IPS-20b (cell line): Measurements from ENCODE around the gene MLLT1.
"Not testable (repeated sequence)": the region's sequence is repeated elsewhere in the genome, so short reads cannot be mapped to it uniquely, and the experiment has no call there.

Experiments used
- H3K27ac ChIP-seq: one replicate; pipeline ENCODE4 v1.5.1; 2013; ENCODE audit warnings: low read length
- H3K27me3 ChIP-seq: 2 replicates; pipeline ENCODE4 v1.6.1; 2013; ENCODE audit warnings: mild to moderate bottlenecking, low read length, inconsistent platforms; ENCODE audit not compliant: insufficient read depth
- H3K36me3 ChIP-seq: 2 replicates; pipeline ENCODE4 v1.6.1; 2013; ENCODE audit warnings: low read depth, mild to moderate bottlenecking, inconsistent platforms, low read length, moderate library complexity; ENCODE audit not compliant: insufficient read depth
- H3K4me1 ChIP-seq: 2 replicates; pipeline ENCODE4 v1.6.1; 2013; ENCODE audit warnings: mild to moderate bottlenecking, control low read depth, inconsistent platforms, low read length, moderate library complexity; ENCODE audit not compliant: insufficient read depth
- H3K4me3 ChIP-seq: 2 replicates; pipeline ENCODE4 v1.5.1; 2013; ENCODE audit warnings: mild to moderate bottlenecking, low read length, inconsistent platforms
- H3K9ac ChIP-seq: 2 replicates; pipeline ENCODE4 v1.6.1; 2013; ENCODE audit warnings: low read depth, mild to moderate bottlenecking, inconsistent platforms, low read length, moderate library complexity
- H3K9me3 ChIP-seq: 2 replicates; pipeline ENCODE4 v1.6.1; 2013; ENCODE audit warnings: mild to moderate bottlenecking, low read depth, low read length, inconsistent platforms; ENCODE audit not compliant: insufficient read depth

Gene MLLT1

GRCh38 chr19:6279931-6280591 lies at the start of gene MLLT1:
Gene MLLT1 (minus strand): TSS chr19:6279975. CDS start chr19:6279784, 191 bp downstream.
- H3K9ac ChIP-seq = peak within 1 kb of the TSS; percentile 82
- peak within 1 kb of the TSS; percentile 82 for H3K4me3 ChIP-seq
- H3K27ac ChIP-seq = no peak within 1 kb of the TSS
- H3K4me1 ChIP-seq = peaks cover 5% of the 10 kb centered on the region; the same call in 1 of the 2 replicates
- H3K36me3 ChIP-seq = peaks cover 7% of the 10 kb centered on the region; the same call in 1 of the 2 replicates
- H3K27me3 ChIP-seq = no peaks in the 10 kb centered on the region
- H3K9me3 ChIP-seq = peaks cover 5% of the 10 kb centered on the region; the same call in 1 of the 2 replicates

DNA sequence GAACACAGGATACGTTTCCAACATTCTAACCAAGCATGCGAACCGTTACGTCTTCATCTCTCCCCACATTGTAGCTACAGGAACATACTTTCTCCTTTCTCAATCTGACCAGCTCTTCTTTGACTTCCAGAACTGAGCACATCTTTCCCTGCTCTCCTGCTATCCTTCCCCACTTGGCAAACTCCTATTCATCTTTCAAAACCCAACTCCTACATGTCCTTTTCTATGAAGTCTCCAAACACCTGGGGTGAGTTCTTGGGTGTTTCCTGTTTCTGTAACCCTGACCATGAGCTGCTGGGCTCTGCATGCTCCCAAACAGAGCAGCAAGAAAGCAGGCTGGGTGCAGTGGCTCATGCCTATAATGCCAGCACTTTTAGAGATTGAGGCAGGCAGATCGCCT lies 47.0 kb upstream of the MLLT1 start:
- Histone ChIP-seq H3K9ac (no peak overlapping the region), H3K4me1 (no peaks in the 10 kb centered on the region), H3K27ac (no peak overlapping the region), H3K4me3 (no peak overlapping the region), H3K9me3 (no peaks in the 10 kb centered on the region), H3K36me3 (no peaks in the 10 kb centered on the region), H3K27me3 (no peaks in the 10 kb centered on the region; the same call in 1 of the 2 replicates)

- Histone ChIP-seq H3K36me3 (no peaks in the 10 kb centered on the region), H3K9ac (no peak overlapping the region), H3K9me3 (no peaks in the 10 kb centered on the region), H3K4me3 (no peak overlapping the region), H3K27ac (no peak overlapping the region), H3K4me1 (no peaks in the 10 kb centered on the region), H3K27me3 (no peaks in the 10 kb centered on the region; the same call in 1 of the 2 replicates)
These were observed 45.8 kb upstream of the MLLT1 start for GRCh38 chr19:6325614-6326013.

DNA sequence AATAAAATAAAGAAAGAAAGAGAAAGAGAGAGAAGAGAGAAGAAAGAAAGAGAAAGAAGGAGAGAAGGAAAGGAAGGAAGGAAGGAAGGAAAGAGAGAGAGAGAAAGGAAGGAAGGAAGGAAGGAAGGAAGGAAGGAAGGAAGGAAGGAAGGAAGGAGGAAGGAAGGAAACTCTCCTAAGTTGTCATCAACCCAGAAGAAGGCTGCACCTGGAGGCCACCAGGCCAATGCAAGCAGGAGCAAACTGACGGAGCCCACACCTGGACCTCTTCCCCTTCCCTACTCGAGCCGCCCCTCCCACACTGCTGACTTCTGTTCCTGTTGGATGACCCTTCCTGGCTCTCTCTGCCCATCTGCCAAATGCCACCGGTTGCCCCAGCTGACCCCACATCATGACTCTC lies 45.0 kb upstream of the MLLT1 start:
- Histone ChIP-seq H3K27me3 (no peaks in the 10 kb centered on the region; the same call in 1 of the 2 replicates), H3K9ac (no peak overlapping the region), H3K27ac (no peak overlapping the region), H3K9me3 (no peaks in the 10 kb centered on the region), H3K36me3 (no peaks in the 10 kb centered on the region), H3K4me3 (no peak overlapping the region), H3K4me1 (no peaks in the 10 kb centered on the region)

DNA sequence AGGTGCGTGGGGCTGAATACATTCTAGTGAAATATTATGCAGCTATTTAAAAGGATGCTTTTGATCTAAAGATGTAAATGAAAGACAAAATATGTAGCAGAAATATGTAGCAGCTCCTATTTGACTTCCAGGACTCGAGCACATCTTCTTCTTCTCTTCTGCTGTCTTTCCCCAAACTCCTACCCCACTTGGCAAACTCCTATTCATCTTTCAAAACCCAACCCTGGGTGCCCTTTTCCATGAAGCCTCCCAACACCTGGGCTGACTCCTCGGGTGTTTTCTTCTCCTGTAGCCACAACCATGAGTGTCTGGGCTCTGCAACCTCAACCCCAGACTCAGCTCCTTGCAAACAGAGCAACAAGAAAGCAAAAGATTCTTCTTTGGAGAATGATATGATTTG lies 42.5 kb upstream of the MLLT1 start:
- Histone ChIP-seq H3K27me3 (no peaks in the 10 kb centered on the region; the same call in 1 of the 2 replicates), H3K9ac (no peak overlapping the region), H3K27ac (no peak overlapping the region)

GRCh38 chr19:6319376-6319775 lies 39.6 kb upstream of the MLLT1 start:
- Histone ChIP-seq H3K4me1 (no peaks in the 10 kb centered on the region), H3K9ac (no peak overlapping the region), H3K36me3 (no peaks in the 10 kb centered on the region), H3K9me3 (no peaks in the 10 kb centered on the region), H3K4me3 (no peak overlapping the region), H3K27me3 (no peaks in the 10 kb centered on the region; the same call in 1 of the 2 replicates), H3K27ac (no peak overlapping the region)

More for the DNA sequence above, 42.5 kb upstream of the MLLT1 start:
- Histone ChIP-seq H3K36me3 (no peaks in the 10 kb centered on the region), H3K4me3 (no peak overlapping the region), H3K4me1 (no peaks in the 10 kb centered on the region), H3K9me3 (no peaks in the 10 kb centered on the region)

- Histone ChIP-seq H3K4me1 (no peaks in the 10 kb centered on the region), H3K9ac (no peak overlapping the region), H3K9me3 (no peaks in the 10 kb centered on the region), H3K27ac (no peak overlapping the region), H3K27me3 (no peaks in the 10 kb centered on the region; the same call in 1 of the 2 replicates), H3K36me3 (no peaks in the 10 kb centered on the region), H3K4me3 (no peak overlapping the region)
These were observed 39.0 kb upstream of the MLLT1 start for GRCh38 chr19:6318772-6319171.

DNA sequence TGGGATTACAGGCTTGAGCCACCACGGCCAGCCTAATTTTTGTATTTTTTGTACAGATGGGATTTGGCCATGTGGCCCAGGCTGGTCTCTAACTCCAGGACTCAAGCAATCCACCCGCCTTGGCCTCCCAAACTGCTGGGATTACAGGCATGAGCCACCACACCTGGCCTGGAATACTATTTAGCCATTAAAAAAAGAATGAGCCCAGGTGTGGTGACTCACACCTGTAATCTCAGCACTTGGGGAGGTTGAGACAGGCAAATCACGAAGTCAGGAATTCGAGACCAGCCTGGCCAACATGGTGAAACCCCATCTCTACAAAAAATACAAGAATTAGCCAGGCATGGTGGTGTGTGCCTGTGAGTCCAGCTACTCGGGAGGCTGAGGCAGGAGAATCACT lies 35.9 kb upstream of the MLLT1 start:
- H3K27me3 ChIP-seq, H3K4me1 ChIP-seq, H3K9me3 ChIP-seq, H3K36me3 ChIP-seq, H3K9ac ChIP-seq, H3K27ac ChIP-seq, H3K4me3 ChIP-seq: not testable (repeated sequence)

DNA sequence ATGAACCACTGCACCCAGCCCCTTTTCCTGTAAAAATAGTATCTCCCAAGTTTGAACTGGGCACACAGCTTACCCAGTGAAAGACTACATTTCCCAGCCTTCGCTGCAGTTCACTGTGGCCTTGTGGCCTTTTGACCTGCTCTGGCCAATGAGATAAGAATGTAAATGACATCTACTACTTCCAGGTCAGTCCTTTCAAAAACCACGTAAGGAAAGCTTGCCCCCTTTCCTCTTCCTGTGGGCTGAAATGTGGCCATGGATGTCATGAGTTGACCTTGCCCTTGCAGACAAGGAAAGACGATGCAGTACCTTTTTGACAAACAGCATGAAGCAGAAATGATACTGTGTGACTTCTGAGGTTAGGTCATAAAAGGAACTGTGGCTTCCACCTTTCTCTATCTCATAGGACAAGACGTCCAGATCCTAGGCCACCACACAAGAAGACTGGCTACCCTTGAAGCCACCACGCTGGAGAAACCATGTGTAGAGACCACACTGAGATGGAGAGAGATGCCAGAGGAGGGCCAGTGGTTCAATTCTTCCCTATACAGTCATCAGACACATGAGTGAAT lies 33.7 kb upstream of the MLLT1 start:
- Histone ChIP-seq H3K9me3 (peaks cover 6% of the 10 kb centered on the region; the same call in 1 of the 2 replicates), H3K27me3 (no peaks in the 10 kb centered on the region)

GRCh38 chr19:6312018-6312417 lies 32.2 kb upstream of the MLLT1 start:
- H3K9me3 ChIP-seq = peaks cover 6% of the 10 kb centered on the region; the same call in 1 of the 2 replicates
- H3K9ac ChIP-seq = no peak overlapping the region
- no peaks in the 10 kb centered on the region for H3K4me1 ChIP-seq
- no peak overlapping the region for H3K27ac ChIP-seq
- H3K36me3 ChIP-seq = no peaks in the 10 kb centered on the region
- H3K27me3 ChIP-seq = no peaks in the 10 kb centered on the region
- no peak overlapping the region for H3K4me3 ChIP-seq

More for the DNA sequence above, 33.7 kb upstream of the MLLT1 start:
- no peak overlapping the region for H3K27ac ChIP-seq
- H3K9ac ChIP-seq = no peak overlapping the region
- no peak overlapping the region for H3K4me3 ChIP-seq
- H3K36me3 ChIP-seq = no peaks in the 10 kb centered on the region
- H3K4me1 ChIP-seq = no peaks in the 10 kb centered on the region

DNA sequence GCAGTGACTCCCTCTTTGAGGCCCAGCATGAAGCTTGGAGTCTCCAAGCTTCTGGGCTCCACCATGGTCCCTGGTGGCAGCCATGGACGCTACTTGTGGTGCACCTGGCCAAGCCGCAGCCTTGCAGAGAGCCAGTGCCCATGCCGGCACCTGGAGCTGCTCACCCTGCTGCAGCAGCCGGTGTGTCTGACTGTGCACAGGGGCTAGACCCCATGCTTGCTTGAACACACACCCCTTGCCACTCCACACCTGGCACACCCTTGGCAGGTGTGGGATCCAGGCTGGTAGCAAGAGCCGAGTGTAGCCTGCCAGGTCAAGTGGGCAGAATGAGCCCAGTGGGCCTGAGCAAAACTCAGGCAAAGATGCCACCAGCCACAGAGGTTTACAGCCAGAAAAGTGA lies 18.6 kb upstream of the MLLT1 start:
- Histone ChIP-seq H3K4me3 (no peak overlapping the region), H3K9me3 (peaks cover 44% of the 10 kb centered on the region), H3K9ac (no peak overlapping the region), H3K27ac (no peak overlapping the region), H3K27me3 (no peaks in the 10 kb centered on the region), H3K4me1 (no peaks in the 10 kb centered on the region), H3K36me3 (no peaks in the 10 kb centered on the region)

GRCh38 chr19:6297202-6297601 lies 17.4 kb upstream of the MLLT1 start:
- Histone ChIP-seq H3K27ac (no peak overlapping the region), H3K9me3 (peaks cover 54% of the 10 kb centered on the region), H3K27me3 (no peaks in the 10 kb centered on the region), H3K9ac (no peak overlapping the region), H3K36me3 (no peaks in the 10 kb centered on the region), H3K4me1 (no peaks in the 10 kb centered on the region), H3K4me3 (no peak overlapping the region)
